ENCODE measurements around the gene APBB2.
"Not testable (repeated sequence)": the region's sequence is repeated elsewhere in the genome, so short reads cannot be mapped to it uniquely, and the experiment has no call there.

Gene APBB2

GRCh38 chr4:41074215-41074614 is 140.1 kb downstream of the APBB2 start:
- H3K27ac ChIP-seq: no peak overlapping the region
- DNase-seq (ENCODE audit: low read depth, low spot score): no peak

- H3K27ac ChIP-seq: no peak overlapping the region
- no peak for DNase-seq (ENCODE audit: low read depth, low spot score)
Observed at GRCh38 chr4:41072021-41072777, 142.1 kb downstream of the APBB2 start.

GRCh38 chr4:41070516-41071281 is 143.6 kb downstream of the APBB2 start:
- H3K27ac ChIP-seq: no peak overlapping the region
- DNase-seq (ENCODE audit: low read depth, low spot score): no peak

- H3K27ac ChIP-seq: no peak overlapping the region
- DNase-seq (ENCODE audit: low read depth, low spot score): no peak
Observed at GRCh38 chr4:41069838-41070237, 144.5 kb downstream of the APBB2 start.

- DNase-seq (ENCODE audit: low read depth, low spot score): no peak
- H3K27ac ChIP-seq: no peak overlapping the region
Observed at GRCh38 chr4:41069257-41069656, 145.1 kb downstream of the APBB2 start.

- DNase-seq (ENCODE audit: low read depth, low spot score): no peak
Observed at GRCh38 chr4:41067369-41067768, 147.0 kb downstream of the APBB2 start.

GRCh38 chr4:41066049-41066448 is 148.3 kb downstream of the APBB2 start:
- no peak for DNase-seq (ENCODE audit: low read depth, low spot score)
- H3K27ac ChIP-seq: no peak overlapping the region

More at GRCh38 chr4:41067369-41067768, 147.0 kb downstream of the APBB2 start:
- no peak overlapping the region for H3K27ac ChIP-seq

- DNase-seq (ENCODE audit: low read depth, low spot score): no peak
- no peak overlapping the region for H3K27ac ChIP-seq
Observed at GRCh38 chr4:41065434-41066006, 148.8 kb downstream of the APBB2 start.

GRCh38 chr4:41064953-41065352 is 149.4 kb downstream of the APBB2 start:
- DNase-seq (ENCODE audit: low read depth, low spot score): no peak

GRCh38 chr4:41061482-41062185 is 152.7 kb downstream of the APBB2 start:
- no peak overlapping the region for H3K27ac ChIP-seq
- DNase-seq (ENCODE audit: low read depth, low spot score): no peak

More at GRCh38 chr4:41064953-41065352, 149.4 kb downstream of the APBB2 start:
- H3K27ac ChIP-seq: no peak overlapping the region

- H3K27ac ChIP-seq: no peak overlapping the region
- no peak for DNase-seq (ENCODE audit: low read depth, low spot score)
Observed at GRCh38 chr4:41060352-41061334, 153.7 kb downstream of the APBB2 start.

- H3K27ac ChIP-seq; DNase-seq (ENCODE audit: low read depth, low spot score): not testable (repeated sequence)
Observed at GRCh38 chr4:41059411-41059810, 154.9 kb downstream of the APBB2 start.

- H3K27ac ChIP-seq: no peak overlapping the region
- no peak for DNase-seq (ENCODE audit: low read depth, low spot score)
Observed at GRCh38 chr4:41058426-41058825, 155.9 kb downstream of the APBB2 start.

- H3K27ac ChIP-seq: no peak overlapping the region
- DNase-seq (ENCODE audit: low read depth, low spot score): no peak
Observed at GRCh38 chr4:41057467-41057866, 156.9 kb downstream of the APBB2 start.

- DNase-seq (ENCODE audit: low read depth, low spot score): no peak
- H3K27ac ChIP-seq: no peak overlapping the region
Observed at GRCh38 chr4:41052287-41052686, 162.1 kb downstream of the APBB2 start.

- H3K27ac ChIP-seq: no peak overlapping the region
- no peak for DNase-seq (ENCODE audit: low read depth, low spot score)
Observed at GRCh38 chr4:41050880-41051775, 163.2 kb downstream of the APBB2 start.

GRCh38 chr4:41050116-41050515 is 164.2 kb downstream of the APBB2 start:
- no peak for DNase-seq (ENCODE audit: low read depth, low spot score)
- H3K27ac ChIP-seq: no peak overlapping the region

GRCh38 chr4:41049176-41049575 is 165.2 kb downstream of the APBB2 start:
- not testable (repeated sequence) for H3K27ac ChIP-seq; DNase-seq (ENCODE audit: low read depth, low spot score)
